Measurements from ENCODE around the gene EPN2.

The EPN2 gene

Small RNAs within 50 kb of the gene (small RNA-seq; reads per million reads assigned to genes)
- gene MIR1180: 0.49 reads per million

Data from skeletal muscle satellite cell (primary cell).